GM23338 (cell line): ENCODE results near the gene SEC22A. TPM values are rescaled to one million over a fixed set of nuclear protein-coding genes. Genes with fewer than 3 reads are reported as not detected.

Experiments used
- ATAC-seq: fragments of 200-7000 bp; cut with Tn5 transposase; 3 replicates; pipeline ENCODE4 v1.9.1; 2020
- DNase-seq: peaks from one replicate; pipeline ENCODE4 v3.0.0-alpha.2; 2015; ENCODE audit warnings: low spot score
- H2AFZ ChIP-seq: fragments of 200-600 bp; sonication (generic); 2 replicates; pipeline ENCODE4 v1.8.0; 2016; ENCODE audit warnings: antibody characterized with exemption, mild to moderate bottlenecking, moderate library complexity
- H3F3A ChIP-seq: fragments of 200-600 bp; sonication (generic); replicated peaks from 2 replicates; pipeline ENCODE4 v1.8.0; 2017; ENCODE audit warnings: antibody characterized with exemption, mixed run types, low read depth
- H3K27ac ChIP-seq: fragments of 200-600 bp; sonication (generic); 2 replicates; pipeline ENCODE4 v1.6.1; 2016; ENCODE audit warnings: low read depth
- H3K27me3 ChIP-seq: fragments of 200-600 bp; sonication (generic); 2 replicates; pipeline ENCODE4 v1.8.0; 2016; ENCODE audit warnings: mild to moderate bottlenecking, mixed run types, moderate library complexity; ENCODE audit not compliant: insufficient read depth
- H3K36me3 ChIP-seq: fragments of 200-600 bp; sonication (generic); 2 replicates; pipeline ENCODE4 v1.8.0; 2016; ENCODE audit warnings: mild to moderate bottlenecking; ENCODE audit not compliant: insufficient read depth
- H3K4me1 ChIP-seq: fragments of 200-600 bp; sonication (generic); 2 replicates; pipeline ENCODE4 v1.8.0; 2016; ENCODE audit warnings: mild to moderate bottlenecking, moderate library complexity; ENCODE audit not compliant: insufficient read depth
- H3K4me2 ChIP-seq: fragments of 200-600 bp; sonication (generic); 2 replicates; pipeline ENCODE4 v1.7.1; 2017; ENCODE audit warnings: mixed run types
- H3K4me3 ChIP-seq: fragments of 200-600 bp; sonication (generic); 2 replicates; pipeline ENCODE4 v1.6.1; 2016; ENCODE audit warnings: mixed run types
- H3K79me2 ChIP-seq: fragments of 200-600 bp; sonication (generic); replicated peaks from 2 replicates; pipeline ENCODE4 v1.8.0; 2017; ENCODE audit warnings: mild to moderate bottlenecking; ENCODE audit not compliant: insufficient read depth
- H3K9me2 ChIP-seq: fragments of 200-600 bp; sonication (generic); 2 replicates; pipeline ENCODE4 v1.8.0; 2017; ENCODE audit not compliant: insufficient read depth
- H4K20me1 ChIP-seq: fragments of 200-600 bp; sonication (generic); replicated peaks from 2 replicates; pipeline ENCODE4 v1.8.0; 2017; ENCODE audit warnings: mild to moderate bottlenecking; ENCODE audit not compliant: insufficient read depth
- H3K27ac Mint-ChIP-seq: 2 replicates; pipeline ENCODE4 v1.8.0; 2020; ENCODE audit warnings: inconsistent platforms, mild to moderate bottlenecking, moderate library complexity, mixed read lengths
- H3K27me3 Mint-ChIP-seq: 3 replicates; pipeline ENCODE4 v1.8.0; 2022; ENCODE audit warnings: low read depth, mild to moderate bottlenecking, moderate library complexity, mixed read lengths, inconsistent platforms; ENCODE audit not compliant: insufficient read depth, poor library complexity
- H3K36me3 Mint-ChIP-seq: 3 replicates; pipeline ENCODE4 v1.8.0; 2021; ENCODE audit warnings: low read depth, mild to moderate bottlenecking, inconsistent platforms, moderate library complexity, mixed read lengths
- H3K4me1 Mint-ChIP-seq: 3 replicates; pipeline ENCODE4 v1.8.0; 2020; ENCODE audit warnings: mild to moderate bottlenecking, inconsistent platforms, mixed read lengths
- H3K4me3 Mint-ChIP-seq: 3 replicates; pipeline ENCODE4 v1.8.0; 2021; ENCODE audit warnings: moderate library complexity, mild to moderate bottlenecking, inconsistent platforms, mixed read lengths
- H3K9me3 Mint-ChIP-seq: 3 replicates; pipeline ENCODE4 v1.8.0; 2020; ENCODE audit warnings: moderate library complexity, mild to moderate bottlenecking, inconsistent platforms, mixed read lengths
- CREB1 ChIP-seq: fragments of 250-450 bp; sonication (Bioruptor Pico); IDR thresholded peaks from 2 replicates; pipeline ENCODE4 v1.5.0; 2020; ENCODE audit warnings: low read depth, mild to moderate bottlenecking, moderate library complexity
- CTCF ChIP-seq, 2 experiments: fragments of 200-600 bp in 1 of 2; sonication (generic) in 1 of 2; conservative IDR thresholded peaks; 2 replicates each; pipeline versions ENCODE4 v1.5.1 to v1.6.1; 2016 to 2017; ENCODE audit warnings: antibody characterized with exemption in 2 of 2, low read depth in 2 of 2, mild to moderate bottlenecking in 2 of 2, moderate library complexity in 1 of 2
- ETS1 ChIP-seq: IDR thresholded peaks from 2 replicates; pipeline ENCODE4 v1.6.1; 2016; ENCODE audit warnings: antibody characterized with exemption
- EZH2 ChIP-seq: fragments of 200-600 bp; sonication (generic); IDR thresholded peaks from one replicate; pipeline ENCODE4 v1.8.0; 2017; ENCODE audit warnings: antibody characterized with exemption, mild to moderate bottlenecking, low read depth; ENCODE audit not compliant: unreplicated experiment
- EZH2phosphoT487 ChIP-seq: fragments of 200-600 bp; sonication (generic); IDR thresholded peaks from one replicate; pipeline ENCODE4 v1.8.1; 2018; ENCODE audit warnings: antibody characterized with exemption; ENCODE audit not compliant: unreplicated experiment
- POLR2AphosphoS5 ChIP-seq: IDR thresholded peaks from 2 replicates; pipeline ENCODE4 v1.6.1; 2016; ENCODE audit warnings: antibody characterized with exemption, low read depth
- STAT1 ChIP-seq: IDR thresholded peaks from one replicate; pipeline ENCODE4 v1.6.1; 2016; ENCODE audit warnings: antibody characterized with exemption; ENCODE audit not compliant: unreplicated experiment
- ZNF114 ChIP-seq: fragments of 250-450 bp; sonication (Bioruptor Pico); IDR thresholded peaks from 2 replicates; pipeline ENCODE4 v1.5.0; 2020; ENCODE audit warnings: mild to moderate bottlenecking, moderate library complexity
- ZNF331 ChIP-seq: fragments of 250-450 bp; sonication (Bioruptor Pico); IDR thresholded peaks from 2 replicates; pipeline ENCODE4 v1.5.0; 2020; ENCODE audit warnings: low read depth, mild to moderate bottlenecking, moderate library complexity
- polyA plus RNA-seq: library from polyadenylated mRNA; unstranded; fragments of >200 nt; fragmentation: Nextera tagmentation; extraction: Ambion mirVana; gene quantifications from 2 replicates; pipeline ENCODE4 v1.2.1, GENCODE V29; 2016
- total RNA-seq: library from RNA; depleted of rRNA; stranded (reverse); fragments of >200 nt; shearing (Covaris generic); gene quantifications from 2 replicates; pipeline ENCODE4 v1.2.3, GENCODE V29; 2014
- TF ChIP-seq, protein P1 (sequence below): fragments of 250-450 bp; sonication (Bioruptor Pico); IDR thresholded peaks from 2 replicates; pipeline ENCODE4 v1.5.0; 2020; ENCODE audit warnings: mild to moderate bottlenecking, moderate library complexity

SEC22A gene
- total and polyA plus RNA-seq, 2 experiments from 2014 or later, result 11.2 to 24.1 TPM

DNA sequence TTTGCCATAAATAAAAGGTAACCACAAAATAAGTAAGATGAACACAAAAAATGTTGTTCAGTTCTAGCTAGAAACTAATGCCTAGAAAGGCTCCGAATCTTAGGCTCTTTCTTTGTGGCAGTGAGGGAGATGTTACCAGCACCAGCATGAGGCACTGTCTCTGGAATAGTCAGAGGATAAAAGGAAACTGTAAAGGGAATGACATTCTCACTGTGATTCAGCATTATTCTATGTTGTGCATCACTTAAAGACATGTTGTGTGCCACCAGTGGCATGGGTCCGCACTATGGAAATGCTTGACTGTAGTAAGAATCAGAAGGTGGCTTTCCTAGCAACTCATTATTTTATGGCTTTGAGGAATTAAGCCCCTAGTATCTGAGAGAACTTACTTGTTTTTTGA, 70.8 kb downstream of the SEC22A start:
- H3K9me3 Mint-ChIP-seq, result no peaks in the 10 kb centered on the region
- Histone ChIP-seq H3K36me3 (no peaks in the 10 kb centered on the region), H3K27me3 (no peaks in the 10 kb centered on the region), H3K4me2 (no peak overlapping the region), H2AFZ (no peak overlapping the region), H3K9me2 (no peaks in the 10 kb centered on the region), H4K20me1 (no peaks in the 10 kb centered on the region), H3K27ac (no peak overlapping the region), H3K79me2 (no peaks in the 10 kb centered on the region), H3K4me3 (no peak overlapping the region), H3K4me1 (peaks cover 9% of the 10 kb centered on the region), H3F3A (no peaks in the 10 kb centered on the region)
- no peak overlapping the region for H3K4me3 Mint-ChIP-seq
- ATAC-seq (peak; percentile 41; the same call in 2 of the 3 replicates), DNase-seq (no peak)
- TF ChIP-seq ZNF331 (CRISPR knock-in tag), result no peak
- no peak for TF ChIP-seq POLR2AphosphoS5
- TF ChIP-seq CTCF (conservative IDR thresholded peaks at IDR 0.05; ENCODE audit: low read depth in 2 of 2), result no peak
- no peak for TF ChIP-seq EZH2phosphoT487
- no peak for TF ChIP-seq ETS1
- no peak for TF ChIP-seq EZH2
- no peak for TF ChIP-seq CREB1 (CRISPR knock-in tag)
- no peak for TF ChIP-seq STAT1
- TF ChIP-seq, protein P1, sequence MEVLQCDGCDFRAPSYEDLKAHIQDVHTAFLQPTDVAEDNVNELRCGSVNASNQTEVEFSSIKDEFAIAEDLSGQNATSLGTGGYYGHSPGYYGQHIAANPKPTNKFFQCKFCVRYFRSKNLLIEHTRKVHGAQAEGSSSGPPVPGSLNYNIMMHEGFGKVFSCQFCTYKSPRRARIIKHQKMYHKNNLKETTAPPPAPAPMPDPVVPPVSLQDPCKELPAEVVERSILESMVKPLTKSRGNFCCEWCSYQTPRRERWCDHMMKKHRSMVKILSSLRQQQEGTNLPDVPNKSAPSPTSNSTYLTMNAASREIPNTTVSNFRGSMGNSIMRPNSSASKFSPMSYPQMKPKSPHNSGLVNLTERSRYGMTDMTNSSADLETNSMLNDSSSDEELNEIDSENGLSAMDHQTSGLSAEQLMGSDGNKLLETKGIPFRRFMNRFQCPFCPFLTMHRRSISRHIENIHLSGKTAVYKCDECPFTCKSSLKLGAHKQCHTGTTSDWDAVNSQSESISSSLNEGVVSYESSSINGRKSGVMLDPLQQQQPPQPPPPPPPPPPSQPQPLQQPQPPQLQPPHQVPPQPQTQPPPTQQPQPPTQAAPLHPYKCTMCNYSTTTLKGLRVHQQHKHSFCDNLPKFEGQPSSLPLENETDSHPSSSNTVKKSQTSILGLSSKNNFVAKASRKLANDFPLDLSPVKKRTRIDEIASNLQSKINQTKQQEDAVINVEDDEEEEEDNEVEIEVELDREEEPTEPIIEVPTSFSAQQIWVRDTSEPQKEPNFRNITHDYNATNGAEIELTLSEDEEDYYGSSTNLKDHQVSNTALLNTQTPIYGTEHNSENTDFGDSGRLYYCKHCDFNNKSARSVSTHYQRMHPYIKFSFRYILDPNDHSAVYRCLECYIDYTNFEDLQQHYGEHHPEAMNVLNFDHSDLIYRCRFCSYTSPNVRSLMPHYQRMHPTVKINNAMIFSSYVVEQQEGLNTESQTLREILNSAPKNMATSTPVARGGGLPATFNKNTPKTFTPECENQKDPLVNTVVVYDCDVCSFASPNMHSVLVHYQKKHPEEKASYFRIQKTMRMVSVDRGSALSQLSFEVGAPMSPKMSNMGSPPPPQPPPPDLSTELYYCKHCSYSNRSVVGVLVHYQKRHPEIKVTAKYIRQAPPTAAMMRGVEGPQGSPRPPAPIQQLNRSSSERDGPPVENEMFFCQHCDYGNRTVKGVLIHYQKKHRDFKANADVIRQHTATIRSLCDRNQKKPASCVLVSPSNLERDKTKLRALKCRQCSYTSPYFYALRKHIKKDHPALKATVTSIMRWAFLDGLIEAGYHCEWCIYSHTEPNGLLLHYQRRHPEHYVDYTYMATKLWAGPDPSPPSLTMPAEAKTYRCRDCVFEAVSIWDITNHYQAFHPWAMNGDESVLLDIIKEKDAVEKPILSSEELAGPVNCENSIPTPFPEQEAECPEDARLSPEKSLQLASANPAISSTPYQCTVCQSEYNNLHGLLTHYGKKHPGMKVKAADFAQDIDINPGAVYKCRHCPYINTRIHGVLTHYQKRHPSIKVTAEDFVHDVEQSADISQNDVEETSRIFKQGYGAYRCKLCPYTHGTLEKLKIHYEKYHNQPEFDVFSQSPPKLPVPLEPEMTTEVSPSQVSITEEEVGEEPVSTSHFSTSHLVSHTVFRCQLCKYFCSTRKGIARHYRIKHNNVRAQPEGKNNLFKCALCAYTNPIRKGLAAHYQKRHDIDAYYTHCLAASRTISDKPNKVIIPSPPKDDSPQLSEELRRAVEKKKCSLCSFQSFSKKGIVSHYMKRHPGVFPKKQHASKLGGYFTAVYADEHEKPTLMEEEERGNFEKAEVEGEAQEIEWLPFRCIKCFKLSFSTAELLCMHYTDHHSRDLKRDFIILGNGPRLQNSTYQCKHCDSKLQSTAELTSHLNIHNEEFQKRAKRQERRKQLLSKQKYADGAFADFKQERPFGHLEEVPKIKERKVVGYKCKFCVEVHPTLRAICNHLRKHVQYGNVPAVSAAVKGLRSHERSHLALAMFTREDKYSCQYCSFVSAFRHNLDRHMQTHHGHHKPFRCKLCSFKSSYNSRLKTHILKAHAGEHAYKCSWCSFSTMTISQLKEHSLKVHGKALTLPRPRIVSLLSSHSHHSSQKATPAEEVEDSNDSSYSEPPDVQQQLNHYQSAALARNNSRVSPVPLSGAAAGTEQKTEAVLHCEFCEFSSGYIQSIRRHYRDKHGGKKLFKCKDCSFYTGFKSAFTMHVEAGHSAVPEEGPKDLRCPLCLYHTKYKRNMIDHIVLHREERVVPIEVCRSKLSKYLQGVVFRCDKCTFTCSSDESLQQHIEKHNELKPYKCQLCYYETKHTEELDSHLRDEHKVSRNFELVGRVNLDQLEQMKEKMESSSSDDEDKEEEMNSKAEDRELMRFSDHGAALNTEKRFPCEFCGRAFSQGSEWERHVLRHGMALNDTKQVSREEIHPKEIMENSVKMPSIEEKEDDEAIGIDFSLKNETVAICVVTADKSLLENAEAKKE (CRISPR knock-in tag), result no peak
- TF ChIP-seq ZNF114 (CRISPR knock-in tag), result no peak
- peak overlapping the region; percentile 56; the same call in 1 of the 2 replicates for H3K27ac Mint-ChIP-seq
- peaks cover 9% of the 10 kb centered on the region for H3K4me1 Mint-ChIP-seq
- H3K36me3 Mint-ChIP-seq, result peaks cover 3% of the 10 kb centered on the region; the same call in 1 of the 3 replicates
- no peaks in the 10 kb centered on the region for H3K27me3 Mint-ChIP-seq
